Thymus (tissue), 14 donors: ENCODE results near the gene XAB2. TPM values are rescaled to one million over a fixed set of nuclear protein-coding genes. Genes with fewer than 3 reads are reported as not detected.

Experiments
- DNase-seq, 9 donors: peaks; one replicate each; pipeline ENCODE4 v3.0.0-alpha.2; 2013; ENCODE audit warnings: low spot score in 9 of 9, low read depth in 6 of 9, missing footprints in 1 of 9
- H3K27ac ChIP-seq, 2 donors: one replicate each; pipeline ENCODE4 v1.5.1; 2013; ENCODE audit warnings: control low read depth in 1 of 2, low read depth in 1 of 2, low read length in 1 of 2, mild to moderate bottlenecking in 1 of 2, moderate library complexity in 1 of 2
- H3K27me3 ChIP-seq, 2 donors: one replicate each; pipeline ENCODE4 v1.5.1; 2013; ENCODE audit warnings: low read length in 1 of 2; ENCODE audit not compliant: control insufficient read depth in 2 of 2, insufficient read depth in 1 of 2
- H3K36me3 ChIP-seq, 2 donors: one replicate each; pipeline ENCODE4 v1.5.1; 2013; ENCODE audit warnings: low read length in 1 of 2, mild to moderate bottlenecking in 1 of 2, moderate library complexity in 1 of 2; ENCODE audit not compliant: control insufficient read depth in 2 of 2, insufficient read depth in 2 of 2
- H3K4me1 ChIP-seq, 2 donors: one replicate each; pipeline ENCODE4 v1.5.1; 2013; ENCODE audit warnings: low read length in 2 of 2; ENCODE audit not compliant: control insufficient read depth in 2 of 2, insufficient read depth in 2 of 2
- H3K4me3 ChIP-seq, 2 donors: one replicate each; pipeline ENCODE4 v1.5.1; 2013; ENCODE audit warnings: low read length in 2 of 2, control low read depth in 1 of 2, mild to moderate bottlenecking in 1 of 2
- H3K9me3 ChIP-seq, 2 donors: one replicate each; pipeline ENCODE4 v1.5.1; 2013; ENCODE audit warnings: low read length in 1 of 2, mild to moderate bottlenecking in 1 of 2; ENCODE audit not compliant: control insufficient read depth in 2 of 2, insufficient read depth in 1 of 2
- WGBS: extraction: QIAGEN DNeasy Blood & Tissue Kit; methylation state at CpG from one replicate; pipeline ENCODE4 v1.1.7; 2013; 5-methylcytosine and 5-hydroxymethylcytosine counted together
- long read RNA-seq, 10 donors: transcript quantifications; one replicate each; lab custom pipeline, GENCODE V29; 2026
- polyA plus RNA-seq: library from polyadenylated mRNA; stranded (reverse); fragments of 200-250 nt; gene quantifications from one replicate; pipeline ENCODE4 v1.2.3, GENCODE V29; 2013
- total RNA-seq: library from RNA; stranded (reverse); fragments of 120-200 nt; gene quantifications from one replicate; pipeline ENCODE4 v1.2.4, GENCODE V29; 2013
- donor health status: healthy.

The XAB2 gene
- 29.2 TPM for total RNA-seq
- 60.6 TPM for polyA plus RNA-seq
- long read RNA-seq, donor 1, result 0 reads
- long read RNA-seq, donor 2, transcript XAB2-201 (19 exons, 2,667 nt), result major isoform, 13 of 19 reads
- long read RNA-seq, donor 2, partial matches to known transcripts, result 6 of 19 reads
- long read RNA-seq, donor 2, other reads (novel, unspliced or antisense), result 0 of 19 reads
- long read RNA-seq, donor 3, partial matches to known transcripts, result 17 of 280 reads
- long read RNA-seq, donor 3, other reads (novel, unspliced or antisense), result 260 of 280 reads
- long read RNA-seq, donor 4, partial matches to known transcripts, result 0 of 4 reads
- long read RNA-seq, donor 4, other reads (novel, unspliced or antisense), result 0 of 4 reads
- long read RNA-seq, donor 5, transcript XAB2-201 (19 exons, 2,667 nt), result major isoform, 8 of 8 reads
- long read RNA-seq, donor 5, partial matches to known transcripts, result 0 of 8 reads
- long read RNA-seq, donor 5, other reads (novel, unspliced or antisense), result 0 of 8 reads
- long read RNA-seq, donor 6, transcript XAB2-201 (19 exons, 2,667 nt), result major isoform, 16 of 183 reads
- long read RNA-seq, donor 6, partial matches to known transcripts, result 88 of 183 reads
- long read RNA-seq, donor 6, other reads (novel, unspliced or antisense), result 79 of 183 reads
- long read RNA-seq, donor 7, partial matches to known transcripts, result 120 of 301 reads
- long read RNA-seq, donor 7, other reads (novel, unspliced or antisense), result 178 of 301 reads
- long read RNA-seq, donor 8, partial matches to known transcripts, result 0 of 4 reads
- long read RNA-seq, donor 8, other reads (novel, unspliced or antisense), result 0 of 4 reads
- long read RNA-seq, donor 9, transcript XAB2-201 (19 exons, 2,667 nt), result major isoform, 6 of 6 reads
- long read RNA-seq, donor 9, partial matches to known transcripts, result 0 of 6 reads
- long read RNA-seq, donor 9, other reads (novel, unspliced or antisense), result 0 of 6 reads
- long read RNA-seq, donor 10, partial matches to known transcripts, result 0 of 3 reads
- long read RNA-seq, donor 10, other reads (novel, unspliced or antisense), result 0 of 3 reads

- Histone ChIP-seq H3K4me1 (peaks cover 28 to 43% of the 10 kb centered on the region in 2 donors), H3K27ac (peak within 1 kb of the TSS; percentile 81 to 83), H3K4me3 (peak within 1 kb of the TSS; percentile 82 to 91), H3K27me3 (no peaks in the 10 kb centered on the region), H3K36me3 (peaks cover 33 to 49% of the 10 kb centered on the region in 2 donors), H3K9me3 (peaks cover 0 to 3% of the 10 kb centered on the region in 2 donors)
- peak; percentile 95 to 99 (median 98) for DNase-seq
- WGBS, result under 1% methylated on average over 40 of the region's 40 CpGs
Measured at GRCh38 chr19:7629347-7630054, at the start of gene XAB2, which contains the start of gene PET100. Gene XAB2 (minus strand): TSS chr19:7629545. CDS start chr19:7629527, 18 bp downstream. Gene PET100 (plus strand): TSS chr19:7629793. CDS start chr19:7629834, 41 bp downstream.

DNA sequence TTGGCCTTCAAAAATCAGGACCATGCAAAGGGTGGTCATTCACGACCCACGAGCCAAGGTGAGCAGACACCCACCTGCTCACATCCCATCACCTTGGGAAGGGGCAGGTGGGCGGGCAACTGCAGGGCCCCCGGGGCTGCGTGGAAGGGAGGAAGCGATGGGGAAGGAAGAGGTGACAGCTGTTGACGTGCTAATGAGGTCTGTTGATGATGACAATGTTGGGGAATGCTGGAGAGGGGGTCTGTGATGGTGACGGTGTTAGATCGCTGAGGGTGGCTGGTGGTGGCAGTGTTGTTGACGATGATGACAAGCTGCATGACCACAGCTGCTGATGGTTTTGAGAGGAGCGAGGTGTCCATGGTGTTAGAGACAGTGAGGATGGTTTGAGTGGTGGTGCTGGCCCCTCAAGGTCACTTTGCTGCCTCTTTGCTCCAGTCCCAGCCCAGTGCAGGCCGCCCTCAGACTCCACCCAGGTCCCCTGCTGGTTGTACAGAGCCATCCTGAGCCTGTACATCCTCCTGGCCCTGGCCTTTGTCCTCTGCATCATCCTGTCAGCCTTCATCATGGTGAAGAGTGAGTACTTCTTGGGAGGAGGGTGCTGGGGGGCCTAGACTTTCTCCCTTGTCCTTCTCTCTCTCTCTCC is 48.4 kb upstream of the XAB2 start:
- Histone ChIP-seq H3K4me3 (no peak overlapping the region), H3K27me3 (peaks cover 0 to 23% of the 10 kb centered on the region in 2 donors), H3K36me3 (peaks cover 4 to 7% of the 10 kb centered on the region in 2 donors), H3K9me3 (peaks cover 0 to 13% of the 10 kb centered on the region in 2 donors), H3K27ac (no peak overlapping the region), H3K4me1 (peaks cover 48 to 74% of the 10 kb centered on the region in 2 donors)
- no peak for DNase-seq
- WGBS, result 53% methylated on average over 12 of the region's 12 CpGs

DNA sequence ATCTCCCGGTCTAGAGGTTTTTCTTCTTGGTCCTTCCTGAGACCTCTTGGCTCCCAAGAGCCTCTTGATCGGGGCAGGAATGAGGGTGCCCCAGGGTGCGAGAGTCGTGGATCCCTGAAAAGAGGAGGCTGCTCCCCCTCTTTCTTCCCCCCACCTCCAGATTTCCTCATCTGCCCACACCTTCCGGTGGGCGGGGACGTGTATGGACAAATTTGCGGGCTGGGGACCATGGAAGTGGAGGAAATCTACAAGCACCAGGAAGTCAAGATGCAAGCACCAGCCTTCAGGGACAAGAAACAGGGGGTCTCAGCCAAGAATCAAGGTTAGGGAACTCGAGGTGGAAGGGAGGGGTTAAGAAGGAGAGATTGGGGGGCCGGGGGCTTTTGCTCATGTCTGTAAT is 47.5 kb upstream of the XAB2 start, which contains the start of gene MCEMP1:
TSS of gene MCEMP1 (plus strand) at position 237 of the 400 bp plus-strand sequence. CDS start at position 268, 31 bp downstream.
- peaks cover 46 to 68% of the 10 kb centered on the region in 2 donors for H3K4me1 ChIP-seq
- peaks cover 2 to 29% of the 10 kb centered on the region in 2 donors for H3K27me3 ChIP-seq
- peak in 1 of 9 donors; percentile 24 for DNase-seq
- H3K9me3 ChIP-seq, result peaks cover 0 to 12% of the 10 kb centered on the region in 2 donors
- no peaks in the 10 kb centered on the region for H3K36me3 ChIP-seq
- WGBS, result 5% methylated on average over 10 of the region's 10 CpGs
- no peak within 1 kb of the TSS for H3K4me3 ChIP-seq
- no peak within 1 kb of the TSS for H3K27ac ChIP-seq

GRCh38 chr19:7676376-7676775 is 47.0 kb upstream of the XAB2 start:
- DNase-seq, result peak in 1 of 9 donors; percentile 29
- Histone ChIP-seq H3K27ac (no peak overlapping the region), H3K4me1 (peaks cover 42 to 63% of the 10 kb centered on the region in 2 donors), H3K27me3 (peaks cover 3 to 32% of the 10 kb centered on the region in 2 donors), H3K4me3 (no peak overlapping the region), H3K36me3 (no peaks in the 10 kb centered on the region), H3K9me3 (peaks cover 0 to 9% of the 10 kb centered on the region in 2 donors)
- WGBS, result 3% methylated on average over 7 of the region's 7 CpGs

DNA sequence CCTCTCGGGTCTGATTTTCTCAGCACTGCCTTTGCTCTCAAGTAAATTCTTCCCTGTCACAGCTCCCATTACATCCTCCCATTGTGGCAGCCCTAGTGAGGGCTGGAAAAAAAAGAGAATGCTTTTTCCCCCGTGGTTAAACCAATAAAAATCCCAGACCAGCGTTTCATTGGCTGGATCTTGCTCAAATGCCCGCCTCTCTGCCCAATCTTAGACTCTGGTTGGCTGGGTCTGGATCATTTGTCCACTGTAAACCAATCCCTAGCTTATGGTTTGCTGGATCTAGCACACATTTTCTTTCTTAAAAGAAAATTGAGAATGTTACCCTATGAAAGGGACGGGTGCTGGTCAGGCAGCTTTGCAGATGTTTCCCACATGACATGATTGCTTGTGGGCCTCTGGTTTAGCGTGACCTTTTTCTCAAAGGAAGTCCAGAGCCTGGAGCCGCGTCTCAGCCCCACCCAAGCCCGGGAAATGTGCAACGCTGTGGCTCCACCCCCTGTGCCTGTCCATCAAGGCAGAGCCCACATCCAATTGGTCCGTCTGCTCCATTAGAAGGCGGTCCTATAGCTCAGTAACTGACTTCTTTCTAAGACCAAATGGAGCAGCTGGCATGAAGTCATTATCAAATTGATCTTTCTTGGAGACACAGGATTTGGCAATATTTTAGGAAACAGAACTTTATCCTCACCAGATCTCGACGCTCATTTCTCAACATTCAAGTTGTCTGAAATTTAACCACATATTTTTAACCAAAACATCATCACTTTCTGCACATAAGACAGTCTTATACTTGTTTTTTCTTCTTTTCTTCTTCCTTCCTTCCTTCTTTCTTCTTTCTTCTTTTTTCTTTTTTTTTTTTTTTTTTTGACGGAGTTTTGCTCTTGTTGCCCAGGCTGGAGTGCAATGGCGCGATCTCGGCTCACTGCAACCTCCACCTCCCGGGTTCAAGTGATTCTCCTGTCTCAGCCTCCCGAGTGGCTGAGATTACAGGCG is 45.0 kb upstream of the XAB2 start:
- DNase-seq, result peak in 4 of 9 donors; percentile 49 to 72 (median 54)
- Histone ChIP-seq H3K9me3 (peaks cover 0 to 15% of the 10 kb centered on the region in 2 donors), H3K36me3 (no peaks in the 10 kb centered on the region), H3K4me3 (no peak overlapping the region), H3K27ac (no peak overlapping the region), H3K27me3 (peaks cover 3 to 47% of the 10 kb centered on the region in 2 donors), H3K4me1 (peaks cover 41 to 65% of the 10 kb centered on the region in 2 donors)
- WGBS, result 66% methylated on average over 21 of the region's 21 CpGs

- WGBS, result 79% methylated on average over 9 of the region's 9 CpGs
- no peaks in the 10 kb centered on the region for H3K36me3 ChIP-seq
- peaks cover 5 to 51% of the 10 kb centered on the region in 2 donors for H3K27me3 ChIP-seq
- peaks cover 0 to 15% of the 10 kb centered on the region in 2 donors for H3K9me3 ChIP-seq
- peaks cover 34 to 55% of the 10 kb centered on the region in 2 donors for H3K4me1 ChIP-seq
- H3K27ac ChIP-seq, result no peak overlapping the region
- no peak for DNase-seq
- no peak overlapping the region for H3K4me3 ChIP-seq
Measured at GRCh38 chr19:7672522-7672921, 43.2 kb upstream of the XAB2 start.

DNA sequence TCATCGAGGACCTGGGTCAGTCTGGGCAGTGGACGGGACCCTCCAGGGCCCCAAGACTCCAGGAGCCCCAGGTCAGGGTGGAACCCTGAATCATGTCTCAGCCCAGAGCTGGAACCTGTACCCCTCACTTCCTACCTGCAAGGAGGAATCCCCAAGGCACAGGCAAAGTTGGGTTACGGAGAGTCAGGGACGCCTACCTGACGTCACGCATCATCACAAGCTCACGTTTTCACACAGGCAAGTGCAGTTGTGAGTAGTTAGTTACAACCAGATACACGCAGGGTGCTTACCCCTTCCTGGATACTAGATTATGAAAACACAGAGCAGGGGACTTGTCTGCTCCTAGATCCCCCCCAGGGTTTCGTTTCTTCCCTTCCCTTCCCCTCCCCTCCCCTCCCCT is 41.4 kb upstream of the XAB2 start:
- H3K36me3 ChIP-seq, result no peaks in the 10 kb centered on the region
- peaks cover 0 to 15% of the 10 kb centered on the region in 2 donors for H3K9me3 ChIP-seq
- H3K27ac ChIP-seq, result peak overlapping the region in 1 of 2 donors; percentile 69
- H3K4me1 ChIP-seq, result peaks cover 19 to 38% of the 10 kb centered on the region in 2 donors
- no peak for DNase-seq
- peak overlapping the region in 1 of 2 donors; percentile 44 for H3K4me3 ChIP-seq
- WGBS, result 69% methylated on average over 9 of the region's 9 CpGs
- peaks cover 5 to 37% of the 10 kb centered on the region in 2 donors for H3K27me3 ChIP-seq
